ENCODE results near the gene STARD13.

STARD13 gene

GRCh38 chr13:33092073-33092987 lies 193.2 kb downstream of the STARD13 start:
- H3K4me3 ChIP-seq (ENCODE audit: low read length): no peak overlapping the region
- no peak for TF ChIP-seq CTCF (conservative IDR thresholded peaks at IDR 0.05; ENCODE audit: low read depth, low read length)
- no peak for DNase-seq (ENCODE audit: low read depth)

- no peak for DNase-seq (ENCODE audit: low read depth)
- TF ChIP-seq CTCF (conservative IDR thresholded peaks at IDR 0.05; ENCODE audit: low read depth, low read length): no peak
- H3K4me3 ChIP-seq (ENCODE audit: low read length): no peak overlapping the region
Measured at GRCh38 chr13:33091415-33091774, 194.2 kb downstream of the STARD13 start.

GRCh38 chr13:33090755-33091414 lies 194.7 kb downstream of the STARD13 start:
- DNase-seq (ENCODE audit: low read depth): no peak
- no peak overlapping the region for H3K4me3 ChIP-seq (ENCODE audit: low read length)
- TF ChIP-seq CTCF (conservative IDR thresholded peaks at IDR 0.05; ENCODE audit: low read depth, low read length): no peak

- DNase-seq (ENCODE audit: low read depth): no peak
- no peak overlapping the region for H3K4me3 ChIP-seq (ENCODE audit: low read length)
- TF ChIP-seq CTCF (conservative IDR thresholded peaks at IDR 0.05; ENCODE audit: low read depth, low read length): no peak
Measured at GRCh38 chr13:33089311-33089710, 196.2 kb downstream of the STARD13 start.

- H3K4me3 ChIP-seq (ENCODE audit: low read length): no peak overlapping the region
- no peak for TF ChIP-seq CTCF (conservative IDR thresholded peaks at IDR 0.05; ENCODE audit: low read depth, low read length)
- no peak for DNase-seq (ENCODE audit: low read depth)
Measured at GRCh38 chr13:33087790-33088189, 197.8 kb downstream of the STARD13 start.

- no peak for DNase-seq (ENCODE audit: low read depth)
- TF ChIP-seq CTCF (conservative IDR thresholded peaks at IDR 0.05; ENCODE audit: low read depth, low read length): no peak
- H3K4me3 ChIP-seq (ENCODE audit: low read length): no peak overlapping the region
Measured at GRCh38 chr13:33087091-33087490, 198.5 kb downstream of the STARD13 start.

- TF ChIP-seq CTCF (conservative IDR thresholded peaks at IDR 0.05; ENCODE audit: low read depth, low read length): no peak
- no peak overlapping the region for H3K4me3 ChIP-seq (ENCODE audit: low read length)
- DNase-seq (ENCODE audit: low read depth): no peak
Measured at GRCh38 chr13:33083054-33083453, 202.5 kb downstream of the STARD13 start.

All from retinal pigment epithelial cell (primary cell).